NCI-H1105 (cell line): Measurements from ENCODE around the gene DMD.

ENCODE experiments used
- DNase-seq: peaks from one replicate; lab custom pipeline; 2025; lab: John Stamatoyannopoulos, UW

DMD gene

DNA sequence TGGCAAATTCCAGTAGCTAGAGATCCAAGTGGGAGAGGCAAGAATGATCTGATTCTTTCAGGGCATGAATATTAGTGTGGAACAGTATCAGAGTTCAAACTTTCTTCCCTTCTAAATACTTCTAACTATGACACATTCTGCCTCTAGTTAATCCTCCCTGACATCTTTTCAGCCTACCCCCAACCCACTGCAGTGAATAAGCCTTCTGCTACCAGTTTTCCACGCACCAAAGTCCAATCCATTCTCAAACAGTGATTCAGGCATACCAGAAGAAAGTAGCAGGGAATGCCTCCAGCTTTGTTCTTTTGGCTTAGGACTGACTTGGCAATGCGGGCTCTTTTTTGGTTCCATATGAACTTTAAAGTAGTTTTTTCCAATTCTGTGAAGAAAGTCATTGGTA lies 1984.1 kb downstream of the DMD start:
- no peak for DNase-seq

- no peak for DNase-seq
Measured at GRCh38 chrX:31225819-31226218, 1985.5 kb downstream of the DMD start.

DNA sequence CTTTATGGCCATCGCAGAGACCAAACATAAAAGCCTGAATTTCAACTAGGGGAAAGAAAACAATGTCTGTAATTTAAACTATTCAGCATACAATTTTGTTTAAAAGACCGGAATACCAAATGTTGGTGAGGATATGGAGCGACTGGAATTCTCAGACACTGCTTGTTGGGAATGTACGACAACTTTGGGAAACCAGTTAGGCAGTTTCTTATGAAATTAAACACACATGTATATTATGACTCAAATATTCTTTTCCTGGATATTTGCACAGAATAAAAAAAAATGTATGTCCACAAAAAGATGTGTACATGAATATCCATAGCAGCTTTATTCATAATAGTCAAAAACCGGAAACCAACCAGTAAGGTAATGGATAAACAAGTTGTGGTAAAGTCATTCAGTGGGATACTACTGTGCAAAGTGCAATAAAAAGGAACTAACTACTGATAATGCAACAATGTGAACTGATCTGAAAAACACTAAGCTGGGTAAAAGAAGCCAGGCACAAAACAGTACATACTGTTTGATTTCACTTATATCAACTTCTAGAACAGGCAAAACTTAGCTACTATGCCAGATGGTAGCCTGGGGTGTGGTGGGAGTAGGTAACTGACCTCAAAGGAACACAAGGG lies 1986.9 kb downstream of the DMD start:
- no peak for DNase-seq

GRCh38 chrX:31223817-31224216 lies 1987.5 kb downstream of the DMD start:
- DNase-seq: no peak

DNA sequence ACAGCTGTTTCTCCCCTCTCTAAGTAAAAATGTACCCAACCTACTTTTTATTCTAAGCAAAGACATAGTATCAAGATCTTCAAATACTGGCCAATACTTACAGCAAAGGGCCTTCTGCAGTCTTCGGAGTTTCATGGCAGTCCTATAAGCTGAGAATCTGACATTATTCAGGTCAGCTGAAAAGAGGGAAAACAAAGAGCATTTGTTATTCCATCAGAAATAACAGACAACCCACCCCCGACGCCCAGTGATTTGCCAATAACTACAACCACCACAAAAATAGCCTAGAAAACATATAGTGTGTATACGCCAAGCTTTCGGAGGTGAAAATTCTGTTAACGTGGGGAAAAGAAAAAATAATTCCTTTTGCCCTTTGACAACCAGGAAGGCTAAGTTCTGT lies 1988.4 kb downstream of the DMD start:
- no peak for DNase-seq

- DNase-seq: no peak
Measured at GRCh38 chrX:31219174-31219573, 1992.2 kb downstream of the DMD start.

- DNase-seq: no peak
Measured at GRCh38 chrX:31217084-31217483, 1994.3 kb downstream of the DMD start.

DNA sequence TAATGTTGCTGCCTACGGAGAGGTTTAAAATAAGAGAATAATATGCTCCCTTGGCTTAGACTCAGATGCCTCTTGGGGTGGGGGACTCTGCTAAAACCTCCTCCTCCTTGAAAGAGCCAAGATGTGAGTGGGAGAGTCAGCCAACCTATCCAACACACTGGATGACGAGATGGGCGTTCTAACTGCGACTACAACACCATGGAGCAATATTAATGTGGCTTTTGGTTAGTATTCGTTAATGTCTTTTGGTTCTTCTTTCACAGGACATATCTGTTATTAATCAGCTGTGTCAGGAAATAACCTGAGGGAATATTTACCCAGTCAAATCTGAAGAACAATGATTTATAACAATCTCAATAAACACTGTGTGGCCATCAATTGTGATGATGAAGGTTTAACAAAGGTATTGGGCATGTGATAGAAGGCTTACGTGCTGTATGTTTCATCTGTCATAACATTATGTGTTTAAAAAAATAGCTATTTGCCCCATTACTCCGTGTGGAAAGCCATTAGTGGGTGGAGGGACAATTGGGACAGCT lies 1996.0 kb downstream of the DMD start:
- no peak for DNase-seq

- DNase-seq: no peak
Measured at GRCh38 chrX:31213941-31214340, 1997.4 kb downstream of the DMD start.

DNA sequence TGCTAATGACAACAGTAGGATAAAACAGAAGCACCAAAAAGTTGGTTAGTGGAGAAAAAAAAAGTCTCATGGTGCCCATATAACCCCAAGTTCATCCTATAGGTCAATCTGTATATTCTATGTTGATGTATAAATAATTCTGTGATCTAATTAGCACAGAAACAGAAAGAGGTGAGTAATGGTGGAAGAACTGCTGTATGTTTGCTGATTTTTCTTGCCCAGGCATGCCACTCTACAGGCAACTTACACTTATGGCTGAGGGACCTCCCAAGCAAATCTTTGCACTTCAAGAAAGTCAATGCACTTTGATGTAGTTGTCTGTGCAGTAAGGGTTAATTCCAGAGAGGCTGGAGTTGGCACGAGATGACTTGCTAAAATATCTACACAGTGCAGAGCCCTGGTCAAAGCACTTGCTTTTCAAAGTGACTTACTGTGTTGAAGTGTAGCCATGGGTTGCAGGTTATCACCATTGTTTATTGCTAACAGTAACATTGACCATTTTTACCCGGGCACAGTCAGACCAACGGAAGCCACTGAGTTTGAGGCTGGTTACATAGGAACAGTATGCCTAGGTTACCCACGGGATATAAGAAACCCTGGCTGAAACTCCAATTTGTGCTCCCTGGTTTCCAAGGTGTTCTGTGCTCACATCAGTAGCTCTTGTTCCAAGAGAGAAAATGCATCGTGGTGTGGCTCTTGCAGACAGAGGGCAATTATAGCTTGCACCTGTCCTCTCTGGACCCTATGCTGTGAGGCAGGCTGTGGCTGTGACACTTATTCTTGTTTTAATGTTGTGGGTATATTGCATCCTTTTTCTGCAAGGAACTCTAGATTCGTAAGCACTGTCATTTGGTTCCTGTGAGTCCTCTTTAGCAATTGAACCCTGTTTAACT lies 1998.2 kb downstream of the DMD start:
- no peak for DNase-seq

GRCh38 chrX:31209005-31209628 lies 2002.2 kb downstream of the DMD start:
- DNase-seq: no peak

- DNase-seq: no peak
Measured at GRCh38 chrX:31201503-31201902, 2009.8 kb downstream of the DMD start.

- no peak for DNase-seq
Measured at GRCh38 chrX:31200430-31200829, 2010.9 kb downstream of the DMD start.

- DNase-seq: no peak
Measured at GRCh38 chrX:31199840-31200114, 2011.6 kb downstream of the DMD start.

- DNase-seq: no peak
Measured at GRCh38 chrX:31199056-31199839, 2012.1 kb downstream of the DMD start.

DNA sequence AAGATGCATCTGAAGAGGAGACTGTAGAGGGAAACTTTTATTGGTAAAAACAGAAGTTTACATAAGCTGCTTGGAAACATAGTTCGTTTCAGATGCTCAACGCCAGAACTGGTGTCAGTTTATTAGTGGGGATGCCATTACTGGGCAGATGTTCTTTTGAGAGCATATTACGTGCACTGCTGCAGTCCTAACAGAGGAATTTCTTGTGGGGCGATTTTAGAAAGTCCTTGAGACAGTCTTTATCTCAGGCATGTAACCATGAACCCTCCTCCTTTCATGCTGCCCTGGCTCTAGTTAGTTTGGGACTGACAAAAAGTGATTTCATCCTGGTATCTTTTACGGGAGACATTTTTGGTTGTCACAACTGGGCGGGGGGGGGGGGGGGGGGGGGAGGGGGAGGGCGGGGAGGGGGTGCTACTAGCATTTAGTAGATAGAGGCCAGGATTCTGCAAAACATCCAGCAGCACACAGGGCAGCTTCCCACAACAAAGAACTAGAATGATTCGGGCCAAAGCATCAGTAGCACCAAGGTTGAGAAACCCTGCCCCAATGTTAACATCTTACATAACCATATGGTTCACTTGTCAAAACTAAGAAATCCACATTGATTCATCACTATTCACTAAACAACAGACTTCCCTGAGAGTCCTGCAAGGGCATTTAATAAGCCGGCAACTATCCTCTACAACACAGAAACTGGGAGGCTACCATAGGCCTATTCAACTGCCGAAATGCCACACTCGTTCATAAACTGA lies 2021.0 kb downstream of the DMD start:
- no peak for DNase-seq

GRCh38 chrX:31186693-31187338 lies 2024.5 kb downstream of the DMD start:
- no peak for DNase-seq

DNA sequence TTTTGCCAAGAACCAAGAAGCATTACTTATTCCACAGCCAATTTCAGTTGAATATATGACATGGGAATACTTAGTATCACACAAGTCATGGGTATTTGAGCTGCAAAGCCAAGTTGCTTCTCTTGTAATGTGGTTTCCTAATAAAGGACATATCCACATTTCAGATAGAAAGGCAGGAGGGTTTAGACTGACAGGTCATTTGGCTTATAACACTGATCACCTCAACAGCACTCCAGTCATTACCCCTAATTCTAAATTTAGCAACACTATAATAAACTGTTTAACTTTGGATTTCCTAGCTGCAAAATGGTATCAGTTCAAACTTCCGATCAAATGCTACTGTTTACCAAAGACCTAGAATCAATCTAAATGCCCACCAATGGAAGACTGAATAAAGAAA lies 2025.5 kb downstream of the DMD start:
- DNase-seq: no peak

GRCh38 chrX:31181377-31182000 lies 2029.9 kb downstream of the DMD start:
- DNase-seq: no peak

- no peak for DNase-seq
Measured at GRCh38 chrX:31179203-31179602, 2032.1 kb downstream of the DMD start.

- DNase-seq: no peak
Measured at GRCh38 chrX:31178769-31179125, 2032.6 kb downstream of the DMD start.
